H1 (cell line): ENCODE measurements around the gene BFSP2. TPM values are rescaled to one million over a fixed set of nuclear protein-coding genes. Genes with fewer than 3 reads are reported as not detected.

Experiments used
- CTCF ChIA-PET: fragments of 300-600 bp; sonication (Branson Sonifier 250); formaldehyde crosslinking; loops from one replicate; lab custom pipeline; 2021; ENCODE audit not compliant: partially characterized antibody; lab: Charles Lee
- POLR2A ChIA-PET: fragments of 300-600 bp; sonication (Branson Sonifier 250); formaldehyde crosslinking; loops from one replicate; lab custom pipeline; 2021; ENCODE audit warnings: inconsistent platforms; ENCODE audit not compliant: partially characterized antibody; lab: Charles Lee
- DNase-seq, 2 experiments: peaks; one replicate each; pipeline versions ENCODE4 v3.0.0 to v3.0.0-alpha.2; 2010 to 2022; ENCODE audit warnings: low spot score in 2 of 2, low read depth in 1 of 2, mixed read lengths in 1 of 2
- FAIRE-seq: peaks from 2 replicates; lab custom pipeline; 2011; peaks lifted over from hg19 to GRCh38; lab: Jason Lieb, UNC
- H2AFZ ChIP-seq: 2 replicates; pipeline ENCODE4 v1.8.1; 2012; ENCODE audit warnings: low read length, inconsistent platforms
- H2AK5ac ChIP-seq: 2 replicates; pipeline ENCODE4 v1.6.1; 2013; ENCODE audit warnings: low read depth, low read length
- H2BK120ac ChIP-seq: replicated peaks from 2 replicates; pipeline ENCODE3; 2013; ENCODE audit warnings: low read depth, low read length, inconsistent platforms
- H2BK12ac ChIP-seq: 2 replicates; pipeline ENCODE4 v1.6.1; 2013; ENCODE audit warnings: low read depth, low read length
- H2BK15ac ChIP-seq: 2 replicates; pipeline ENCODE4 v1.6.1; 2013; ENCODE audit warnings: low read length
- H2BK20ac ChIP-seq: 2 replicates; pipeline ENCODE4 v1.6.1; 2013; ENCODE audit warnings: low read length
- H2BK5ac ChIP-seq: 2 replicates; pipeline ENCODE4 v1.6.1; 2013; ENCODE audit warnings: low read depth, low read length
- H3K14ac ChIP-seq: 2 replicates; pipeline ENCODE4 v1.6.1; 2013; ENCODE audit warnings: inconsistent platforms; ENCODE audit not compliant: insufficient read length
- H3K18ac ChIP-seq: 2 replicates; pipeline ENCODE4 v1.6.1; 2013; ENCODE audit warnings: low read length; ENCODE audit errors: extremely low read depth
- H3K23ac ChIP-seq: 2 replicates; pipeline ENCODE4 v1.6.1; 2013; ENCODE audit warnings: inconsistent platforms; ENCODE audit not compliant: insufficient read length
- H3K23me2 ChIP-seq: 2 replicates; pipeline ENCODE4 v1.6.1; 2013; ENCODE audit warnings: low read depth, low read length
- H3K27ac ChIP-seq: 2 replicates; pipeline ENCODE4 v1.6.1; 2011; ENCODE audit warnings: low read depth, low read length, inconsistent platforms
- H3K27me3 ChIP-seq, 4 experiments: replicated peaks in 1 of 4; 1 replicate in 1 of 4; 2 replicates in 3 of 4; pipeline versions ENCODE4 v1.6.1 to v1.8.1; 2011 to 2013; ENCODE audit warnings: low read length in 3 of 4, mild to moderate bottlenecking in 3 of 4, inconsistent platforms in 2 of 4, mixed read lengths in 2 of 4, moderate library complexity in 1 of 4; ENCODE audit not compliant: control insufficient read depth in 3 of 4, insufficient read depth in 3 of 4; ENCODE audit errors: extremely low read depth in 1 of 4
- H3K36me3 ChIP-seq, 4 experiments: 2 replicates each; pipeline versions ENCODE4 v1.6.1 to v1.8.1; 2011 to 2013; ENCODE audit warnings: mild to moderate bottlenecking in 4 of 4, low read length in 3 of 4, moderate library complexity in 2 of 4, control low read depth in 1 of 4, inconsistent platforms in 1 of 4; ENCODE audit not compliant: insufficient read depth in 4 of 4, control insufficient read depth in 2 of 4
- H3K4ac ChIP-seq: replicated peaks from 2 replicates; pipeline ENCODE3; 2013; ENCODE audit warnings: low read length, low read depth, mixed read lengths, inconsistent platforms; ENCODE audit not compliant: insufficient read length
- H3K4me1 ChIP-seq, 4 experiments: replicated peaks in 1 of 4; 1 replicate in 1 of 4; 2 replicates in 3 of 4; pipeline versions ENCODE4 v1.6.1 to v1.8.1; 2011 to 2013; ENCODE audit warnings: low read length in 3 of 4, inconsistent platforms in 2 of 4, mixed read lengths in 1 of 4; ENCODE audit not compliant: insufficient read depth in 4 of 4, control insufficient read depth in 3 of 4
- H3K4me2 ChIP-seq, 2 experiments: 2 replicates each; pipeline versions ENCODE4 v1.6.1 to v1.8.1; 2011 to 2013; ENCODE audit warnings: low read depth in 2 of 2, low read length in 2 of 2, control low read depth in 1 of 2, inconsistent platforms in 1 of 2, mild to moderate bottlenecking in 1 of 2; ENCODE audit not compliant: insufficient read depth in 1 of 2
- H3K4me3 ChIP-seq, 4 experiments: fragments of 200-600, 300-600 bp in 1 of 4; sonication (generic), shearing (Covaris generic), sonication (Bioruptor Twin) in 1 of 4; 2 replicates each; pipeline versions ENCODE4 v1.5.1 to v1.8.1; 2011 to 2016; ENCODE audit warnings: low read length in 4 of 4, low read depth in 3 of 4, control low read depth in 2 of 4, inconsistent platforms in 2 of 4, mild to moderate bottlenecking in 2 of 4, mixed read lengths in 1 of 4, moderate library complexity in 1 of 4; ENCODE audit not compliant: insufficient read depth in 2 of 4; ENCODE audit errors: extremely low read depth in 1 of 4
- H3K56ac ChIP-seq: replicated peaks from 2 replicates; pipeline ENCODE3; 2013; ENCODE audit warnings: low read depth, mild to moderate bottlenecking, mixed read lengths, low read length, inconsistent platforms; ENCODE audit not compliant: insufficient read length
- H3K79me1 ChIP-seq: 2 replicates; pipeline ENCODE4 v1.6.1; 2013; ENCODE audit warnings: low read depth, low read length, control low read depth
- H3K79me2 ChIP-seq, 2 experiments: 2 replicates each; pipeline versions ENCODE4 v1.6.1 to v1.8.1; 2012 to 2013; ENCODE audit warnings: low read length in 2 of 2, mild to moderate bottlenecking in 2 of 2, inconsistent platforms in 1 of 2; ENCODE audit not compliant: insufficient read depth in 2 of 2, control insufficient read depth in 1 of 2
- H3K9ac ChIP-seq, 4 experiments: replicated peaks in 1 of 4; 1 replicate in 1 of 4; 2 replicates in 3 of 4; pipeline versions ENCODE4 v1.6.1 to v1.8.1; 2011 to 2013; ENCODE audit warnings: low read depth in 3 of 4, low read length in 3 of 4, control low read depth in 2 of 4, mild to moderate bottlenecking in 2 of 4, moderate library complexity in 2 of 4, inconsistent platforms in 1 of 4; ENCODE audit errors: extremely low read depth in 1 of 4
- H3K9me3 ChIP-seq, 2 experiments: 2 replicates each; pipeline versions ENCODE4 v1.6.1 to v1.8.1; 2012 to 2013; ENCODE audit warnings: mild to moderate bottlenecking in 2 of 2, moderate library complexity in 2 of 2, control low read depth in 1 of 2, inconsistent platforms in 1 of 2, low read depth in 1 of 2, low read length in 1 of 2, mixed read lengths in 1 of 2; ENCODE audit not compliant: insufficient read depth in 2 of 2
- H4K20me1 ChIP-seq, 2 experiments: replicated peaks in 1 of 2; 2 replicates each; pipeline versions ENCODE3 to v1.8.1; 2011 to 2013; ENCODE audit warnings: inconsistent platforms in 2 of 2, low read length in 2 of 2, mild to moderate bottlenecking in 1 of 2; ENCODE audit not compliant: insufficient read depth in 2 of 2, control insufficient read depth in 1 of 2
- H4K5ac ChIP-seq: 2 replicates; pipeline ENCODE4 v1.6.1; 2013; ENCODE audit warnings: low read length, low read depth, mixed read lengths, inconsistent platforms; ENCODE audit not compliant: insufficient read length
- H4K8ac ChIP-seq: 2 replicates; pipeline ENCODE4 v1.8.0; 2013; ENCODE audit warnings: mild to moderate bottlenecking, moderate library complexity, low read length, inconsistent platforms; ENCODE audit not compliant: insufficient read depth; ENCODE audit errors: extremely low read depth
- H4K91ac ChIP-seq: replicated peaks from 2 replicates; pipeline ENCODE3; 2013; ENCODE audit warnings: low read length, mixed read lengths, inconsistent platforms; ENCODE audit not compliant: insufficient read length
- ATF2 ChIP-seq: IDR thresholded peaks from 2 replicates; pipeline ENCODE4 v1.6.1; 2012; ENCODE audit warnings: low read length, inconsistent platforms
- ATF3 ChIP-seq: IDR thresholded peaks from 2 replicates; pipeline ENCODE4 v1.6.1; 2011; ENCODE audit warnings: low read depth, mild to moderate bottlenecking, low read length; ENCODE audit not compliant: insufficient read depth
- BCL11A ChIP-seq, 2 experiments: IDR thresholded peaks; one replicate each; pipeline ENCODE4 v1.6.1; 2011; ENCODE audit warnings: low read depth in 2 of 2, low read length in 2 of 2, mild to moderate bottlenecking in 2 of 2
- BRCA1 ChIP-seq: IDR thresholded peaks from 2 replicates; pipeline ENCODE4 v1.6.1; 2012; ENCODE audit warnings: low read depth, low read length, improper control_type of control experiment
- GABPA ChIP-seq: IDR thresholded peaks from 2 replicates; pipeline ENCODE4 v1.6.1; 2011; ENCODE audit warnings: mild to moderate bottlenecking, low read length, moderate library complexity, borderline replicate concordance; ENCODE audit not compliant: insufficient read depth
- JUN ChIP-seq: IDR thresholded peaks from 2 replicates; pipeline ENCODE4 v1.6.1; 2011; ENCODE audit warnings: low read depth, mild to moderate bottlenecking, improper control_type of control experiment, low read length
- PHF8 ChIP-seq: fragments of 200-600 bp; sonication (generic); conservative IDR thresholded peaks from 2 replicates; pipeline ENCODE4 v1.7.1; 2012; ENCODE audit warnings: low read depth, mild to moderate bottlenecking, inconsistent platforms, low read length, moderate library complexity
- SP1 ChIP-seq: IDR thresholded peaks from 2 replicates; pipeline ENCODE4 v1.6.1; 2011; ENCODE audit warnings: low read depth, low read length
- TBP ChIP-seq: IDR thresholded peaks from 2 replicates; pipeline ENCODE4 v1.6.1; 2011; ENCODE audit warnings: low read depth, low read length, improper control_type of control experiment
- TEAD4 ChIP-seq: IDR thresholded peaks from 2 replicates; pipeline ENCODE4 v1.6.1; 2012; ENCODE audit warnings: low read depth, low read length, inconsistent platforms, mixed read lengths
- USF2 ChIP-seq: IDR thresholded peaks from 2 replicates; pipeline ENCODE4 v1.6.1; 2011; ENCODE audit warnings: low read length, improper control_type of control experiment
- WGBS, 2 experiments: shearing (Covaris generic) in 1 of 2; methylation state at CpG; one replicate each; pipeline versions ENCODE4 v1.1.6 to v1.1.7; 2013 to 2015; ENCODE audit warnings: low lambda C conversion rate in 2 of 2, mixed read lengths in 2 of 2, inconsistent platforms in 1 of 2, low coverage in 1 of 2, missing lambda C conversion rate in 1 of 2; ENCODE audit not compliant: insufficient replicate concordance in 2 of 2, insufficient coverage in 1 of 2, insufficient read length in 1 of 2; ENCODE audit errors: extremely low coverage in 1 of 2, missing lambda C conversion rate in 1 of 2; 5-methylcytosine and 5-hydroxymethylcytosine counted together
- polyA plus RNA-seq, 7 experiments: library from polyadenylated mRNA; depleted of rRNA in 3 of 7; stranded (reverse) in 5 of 7; unstranded in 2 of 7; fragments of >200 nt in 5 of 7; fragments of 200-250 nt in 2 of 7; gene quantifications; 1 replicate in 5 of 7; 2 replicates in 1 of 7; 4 replicates in 1 of 7; pipeline versions ENCODE4 v1.2.1 to v1.2.3, GENCODE V29; 2011 to 2013; ENCODE audit warnings: missing spikeins in 2 of 7, mixed read lengths in 2 of 7
- total RNA-seq: library from RNA; stranded (reverse); fragmentation: NEBNext Ultra II Directional; extraction: Animal tissue kit (Norgen Biotek cat#: 25700); gene quantifications from 2 replicates; pipeline ENCODE4 v1.2.1, GENCODE V29; 2021

The BFSP2 gene
- total and polyA plus RNA-seq, 2 of the 8 experiments (the other 6 are each of a cell fraction or from before 2014, with no cell fraction given) = not detected

- Histone ChIP-seq H3K18ac (no peak overlapping the region), H3K23ac (no peak overlapping the region), H2BK20ac (no peak overlapping the region), H3K14ac (no peak overlapping the region), H2BK120ac (no peak overlapping the region), H3K79me2 (no peaks in the 10 kb centered on the region), H3K4ac (no peak overlapping the region), H4K91ac (no peak overlapping the region), H3K27ac (no peak overlapping the region), H2AFZ (no peak overlapping the region), H4K8ac (no peak overlapping the region), H3K79me1 (no peaks in the 10 kb centered on the region), H2BK12ac (no peak overlapping the region), H2BK5ac (no peak overlapping the region), H3K9me3 (no peaks in the 10 kb centered on the region), H3K36me3 (no peaks in the 10 kb centered on the region), H2AK5ac (no peak overlapping the region), H3K56ac (no peak overlapping the region), H4K5ac (no peak overlapping the region), H4K20me1 (no peaks in the 10 kb centered on the region), H3K27me3 (no peaks in the 10 kb centered on the region), H3K9ac (no peak overlapping the region), H3K23me2 (no peaks in the 10 kb centered on the region), H3K4me3 (no peak overlapping the region), H2BK15ac (no peak overlapping the region), H3K4me2 (no peak overlapping the region), H3K4me1 (peaks cover 0 to 10% (median 3%) of the 10 kb centered on the region in 4 experiments; a peak in 2 of 7 replicates)
- DNase-seq = no peak
- 100% methylated on average over 1 of the region's 1 CpG; no CpG with 5 or more reads in 1 of the 2 experiments for WGBS, 2 experiments
- FAIRE-seq = no peak
- ChIA-PET CTCF (interaction anchor here (0.7 to 3.2 kb wide), 4 partner anchors 10 to 114 kb away, joined by 3 to 11 read pairs (median 4); no protein-coding TSS in a partner anchor), POLR2A (interaction anchor here (0.8 kb wide), 1 partner anchor 10 kb away, joined by 5 read pairs; no protein-coding TSS in a partner anchor)
- TF ChIP-seq PHF8 = no peak
- no peak for TF ChIP-seq SP1
- TF ChIP-seq TBP = no peak
- no peak for TF ChIP-seq ATF3
- no peak for TF ChIP-seq USF2
- no peak for TF ChIP-seq TEAD4
- TF ChIP-seq GABPA = no peak
- no peak for TF ChIP-seq BRCA1
- no peak for TF ChIP-seq BCL11A (IDR thresholded peaks at IDR 0.05; ENCODE audit: low read depth in 2 of 2, low read length in 2 of 2)
- no peak for TF ChIP-seq ATF2
- no peak for TF ChIP-seq JUN
These were observed 64.7 kb downstream of the BFSP2 start for GRCh38 chr3:133464573-133464972.
